PC-3 (cell line): ENCODE results near the gene KRTAP10-7. TPM values are rescaled to one million over a fixed set of nuclear protein-coding genes. Genes with fewer than 3 reads are reported as not detected.

Source experiments
- ATAC-seq: fragments of 200-7000 bp; cut with Tn5 transposase; 2 replicates; pipeline ENCODE4 v1.9.1; 2020; ENCODE audit warnings: mild to moderate bottlenecking, moderate library complexity
- BruUV-seq: library from RNA; stranded (reverse); fragments of 400-500 nt; replicated peaks from 2 replicates; lab custom pipeline; 2021; lab: Mats Ljungman, UMichigan
- CTCF ChIA-PET: fragments of 300-600 bp; sonication (Branson Sonifier 250); formaldehyde crosslinking; loops from one replicate; lab custom pipeline; 2022; ENCODE audit warnings: antibody characterized with exemption; lab: Charles Lee
- POLR2A ChIA-PET: fragments of 300-600 bp; sonication (Branson Sonifier 250); formaldehyde crosslinking; loops from one replicate; lab custom pipeline; 2022; ENCODE audit warnings: antibody characterized with exemption; ENCODE audit not compliant: unreplicated experiment; lab: Charles Lee
- DNase-seq: peaks from one replicate; pipeline ENCODE4 v3.0.0-alpha.2; 2015
- H2AFZ ChIP-seq: fragments of 300-600 bp; sonication (generic); 2 replicates; pipeline ENCODE4 v1.6.0; 2016; ENCODE audit warnings: antibody characterized with exemption, low read length
- H3F3A ChIP-seq: fragments of 300-600 bp; sonication (generic); one replicate; pipeline ENCODE4 v1.6.0; 2017; ENCODE audit warnings: antibody characterized with exemption, low read length, control low read depth, mild to moderate bottlenecking; ENCODE audit not compliant: unreplicated experiment
- H3K27ac ChIP-seq: fragments of 300-600 bp; sonication (generic); 2 replicates; pipeline ENCODE4 v1.5.1; 2016; ENCODE audit warnings: mild to moderate bottlenecking, low read length
- H3K27me3 ChIP-seq: fragments of 300-600 bp; sonication (generic); 2 replicates; pipeline ENCODE4 v1.6.1; 2016; ENCODE audit warnings: low read length, mixed read lengths
- H3K36me3 ChIP-seq: fragments of 300-600 bp; sonication (generic); 2 replicates; pipeline ENCODE4 v1.6.1; 2016; ENCODE audit warnings: low read depth, mixed run types, low read length, mixed read lengths
- H3K4me1 ChIP-seq: fragments of 300-600 bp; sonication (generic); 2 replicates; pipeline ENCODE4 v1.5.1; 2016; ENCODE audit warnings: low read length; ENCODE audit not compliant: insufficient read depth
- H3K4me2 ChIP-seq: fragments of 300-600 bp; sonication (generic); 2 replicates; pipeline ENCODE4 v1.6.0; 2016; ENCODE audit warnings: low read length
- H3K4me3 ChIP-seq: fragments of 300-600 bp; sonication (generic); 2 replicates; pipeline ENCODE4 v1.5.1; 2016; ENCODE audit warnings: mild to moderate bottlenecking, low read length, mixed read lengths
- H3K79me2 ChIP-seq: fragments of 300-600 bp; sonication (generic); 2 replicates; pipeline ENCODE4 v1.6.1; 2017; ENCODE audit warnings: low read length, mixed read lengths
- H3K9ac ChIP-seq: fragments of 300-600 bp; sonication (generic); 2 replicates; pipeline ENCODE4 v1.6.0; 2016; ENCODE audit warnings: mild to moderate bottlenecking, low read length
- H3K9me2 ChIP-seq: fragments of 300-600 bp; sonication (generic); replicated peaks from 2 replicates; pipeline ENCODE4 v1.6.1; 2016; ENCODE audit warnings: mixed run types, low read length, mixed read lengths
- H3K9me3 ChIP-seq: fragments of 300-600 bp; sonication (generic); 2 replicates; pipeline ENCODE4 v1.6.1; 2016; ENCODE audit warnings: low read length, mixed read lengths
- H4K20me1 ChIP-seq: fragments of 300-600 bp; sonication (generic); 2 replicates; pipeline ENCODE4 v1.6.1; 2016; ENCODE audit warnings: low read length, mixed read lengths
- EZH2 ChIP-seq: fragments of 300-600 bp; sonication (generic); IDR thresholded peaks from one replicate; pipeline ENCODE4 v1.6.1; 2017; ENCODE audit warnings: antibody characterized with exemption, mild to moderate bottlenecking, low read length; ENCODE audit not compliant: unreplicated experiment
- EZH2phosphoT487 ChIP-seq: fragments of 300-600 bp; sonication (generic); IDR thresholded peaks from 2 replicates; pipeline ENCODE4 v1.6.1; 2018; ENCODE audit warnings: mild to moderate bottlenecking, antibody characterized with exemption, low read length, borderline replicate concordance
- intact Hi-C: fragments of 100-400 bp; cut with micrococcal nuclease; formaldehyde crosslinking; loops from 2 replicates; pipeline ENCODE4 v1.9.0; 2023
- total RNA-seq: library from RNA; depleted of rRNA; stranded (reverse); fragments of >200 nt; gene quantifications from 2 replicates; pipeline ENCODE4 v1.2.3, GENCODE V29; 2014; rRNA removed
- TF ChIP-seq, protein P1 (sequence below): fragments of 300-600 bp; sonication (generic); conservative IDR thresholded peaks from 2 replicates; pipeline ENCODE4 v1.5.1; 2017; ENCODE audit warnings: antibody characterized with exemption, low read depth, mild to moderate bottlenecking, low read length

KRTAP10-7 gene
- total RNA-seq, 1 experiment from 2014 or later = not detected

DNA sequence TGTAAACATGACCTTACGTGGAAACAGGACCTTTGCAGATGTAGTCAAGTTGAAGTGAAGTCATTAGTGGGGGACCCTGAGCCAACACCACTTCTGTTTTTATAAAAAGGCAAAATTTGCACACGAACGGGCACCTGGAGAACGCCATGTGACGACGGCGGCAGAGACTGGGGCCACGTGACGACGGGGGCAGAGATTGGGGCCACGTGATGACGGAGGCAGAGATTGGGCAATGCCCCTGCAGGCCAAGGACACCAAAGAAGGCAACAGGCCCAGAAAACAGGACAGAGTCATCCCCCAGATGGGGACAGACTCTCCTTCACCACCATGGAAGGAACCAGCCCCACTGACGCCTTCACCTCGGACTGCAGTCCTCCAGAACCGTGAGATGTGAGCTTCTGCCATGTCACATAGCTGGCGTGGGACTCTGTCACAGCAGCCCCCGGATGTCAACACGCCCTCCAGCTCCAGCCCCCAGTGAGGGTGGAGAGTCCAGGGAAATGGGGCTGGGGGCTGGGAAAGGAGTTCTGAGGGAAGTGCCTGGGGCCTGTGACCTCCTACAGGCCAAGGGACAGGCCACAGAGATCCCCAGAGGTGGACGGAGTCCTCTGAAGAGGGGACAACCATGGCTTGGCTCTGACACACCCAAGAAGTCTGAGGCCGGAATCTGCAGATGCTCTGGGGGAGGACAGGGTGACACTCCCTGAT, 50.0 kb downstream of the KRTAP10-7 start:
- Histone ChIP-seq H3K27ac (no peak overlapping the region), H3K9me2 (no peaks in the 10 kb centered on the region), H2AFZ (no peak overlapping the region), H3K9ac (no peak overlapping the region), H3K9me3 (no peaks in the 10 kb centered on the region), H3K4me3 (no peak overlapping the region), H3K36me3 (no peaks in the 10 kb centered on the region), H3K79me2 (no peaks in the 10 kb centered on the region), H3K27me3 (no peaks in the 10 kb centered on the region), H3K4me1 (no peaks in the 10 kb centered on the region), H3F3A (no peaks in the 10 kb centered on the region), H3K4me2 (no peak overlapping the region), H4K20me1 (no peaks in the 10 kb centered on the region)
- POLR2A ChIA-PET = no interaction called here
- CTCF ChIA-PET = no interaction called here
- TF ChIP-seq EZH2 (no peak), EZH2phosphoT487 (no peak)
- TF ChIP-seq, protein P1, sequence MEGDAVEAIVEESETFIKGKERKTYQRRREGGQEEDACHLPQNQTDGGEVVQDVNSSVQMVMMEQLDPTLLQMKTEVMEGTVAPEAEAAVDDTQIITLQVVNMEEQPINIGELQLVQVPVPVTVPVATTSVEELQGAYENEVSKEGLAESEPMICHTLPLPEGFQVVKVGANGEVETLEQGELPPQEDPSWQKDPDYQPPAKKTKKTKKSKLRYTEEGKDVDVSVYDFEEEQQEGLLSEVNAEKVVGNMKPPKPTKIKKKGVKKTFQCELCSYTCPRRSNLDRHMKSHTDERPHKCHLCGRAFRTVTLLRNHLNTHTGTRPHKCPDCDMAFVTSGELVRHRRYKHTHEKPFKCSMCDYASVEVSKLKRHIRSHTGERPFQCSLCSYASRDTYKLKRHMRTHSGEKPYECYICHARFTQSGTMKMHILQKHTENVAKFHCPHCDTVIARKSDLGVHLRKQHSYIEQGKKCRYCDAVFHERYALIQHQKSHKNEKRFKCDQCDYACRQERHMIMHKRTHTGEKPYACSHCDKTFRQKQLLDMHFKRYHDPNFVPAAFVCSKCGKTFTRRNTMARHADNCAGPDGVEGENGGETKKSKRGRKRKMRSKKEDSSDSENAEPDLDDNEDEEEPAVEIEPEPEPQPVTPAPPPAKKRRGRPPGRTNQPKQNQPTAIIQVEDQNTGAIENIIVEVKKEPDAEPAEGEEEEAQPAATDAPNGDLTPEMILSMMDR = no peak
- ATAC-seq (no peak), DNase-seq (no peak)
- BruUV-seq = no TSS peak
- intact Hi-C loops = no loop called here

DNA sequence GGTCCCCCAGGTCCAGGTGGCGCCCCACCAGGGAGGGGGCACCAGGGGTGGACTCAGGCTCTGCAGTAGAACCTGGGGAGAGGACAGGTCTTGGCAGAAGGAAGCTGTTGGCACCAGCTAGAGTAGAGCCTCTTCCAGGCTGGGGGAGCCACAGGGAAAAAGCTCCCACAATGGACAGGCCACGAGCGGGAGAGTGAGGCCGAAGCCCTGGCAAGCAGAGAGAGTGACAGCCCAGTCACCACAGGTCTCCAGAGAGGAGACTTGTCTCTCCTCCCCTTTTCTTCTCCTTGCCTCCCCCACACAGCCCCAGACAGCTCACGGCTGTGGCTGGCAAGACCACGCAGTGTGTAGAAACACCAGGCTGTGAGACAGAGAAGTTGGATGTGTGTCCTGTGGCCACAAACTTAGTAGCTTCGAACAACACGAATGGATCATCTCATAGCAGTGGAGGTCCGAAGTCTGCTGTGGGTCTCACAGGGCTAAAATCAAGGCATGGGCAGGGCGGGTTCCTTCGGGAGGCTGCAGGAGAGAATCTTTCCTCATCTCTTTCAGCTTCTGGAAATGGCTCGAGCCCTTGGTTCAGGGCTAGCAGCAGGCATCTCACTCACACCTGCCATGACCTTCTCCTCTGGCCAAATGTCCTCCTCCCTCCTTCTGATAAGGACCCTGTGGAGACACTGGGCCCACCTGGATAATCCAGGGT, 50.7 kb downstream of the KRTAP10-7 start:
- ChIA-PET POLR2A (no interaction called here), CTCF (no interaction called here)
- H3K4me1 ChIP-seq = no peaks in the 10 kb centered on the region
- TF ChIP-seq EZH2phosphoT487 (no peak), EZH2 (no peak)
- TF ChIP-seq, protein P1 = no peak
- no peaks in the 10 kb centered on the region for H4K20me1 ChIP-seq
- no peaks in the 10 kb centered on the region for H3F3A ChIP-seq
- no peaks in the 10 kb centered on the region for H3K9me3 ChIP-seq
- ATAC-seq = no peak
- intact Hi-C loops = no loop called here
- H3K27ac ChIP-seq = no peak overlapping the region
- DNase-seq = no peak
- BruUV-seq = no TSS peak
- no peaks in the 10 kb centered on the region for H3K79me2 ChIP-seq
- H2AFZ ChIP-seq = no peak overlapping the region
- H3K4me3 ChIP-seq = no peak overlapping the region
- no peaks in the 10 kb centered on the region for H3K9me2 ChIP-seq
- no peaks in the 10 kb centered on the region for H3K36me3 ChIP-seq
- H3K27me3 ChIP-seq = no peaks in the 10 kb centered on the region
- no peak overlapping the region for H3K9ac ChIP-seq
- H3K4me2 ChIP-seq = no peak overlapping the region

Other genes starting within 250 kb of the KRTAP10-7 start
- gene TRPM2, start 247.0 kb upstream of the KRTAP10-7 start, total RNA-seq = 48.3 and 50.0 TPM in 2 replicates
- gene LRRC3, start 145.1 kb upstream of the KRTAP10-7 start, total RNA-seq = 3.1 and 4.1 TPM in 2 replicates
- gene KRTAP10-1, start 60.4 kb upstream of the KRTAP10-7 start, total RNA-seq = not detected in 2 replicates
- gene KRTAP10-2, start 49.1 kb upstream of the KRTAP10-7 start, total RNA-seq = not detected in 2 replicates
- not detected in 2 replicates for gene KRTAP10-3, start 41.8 kb upstream of the KRTAP10-7 start, total RNA-seq
- not detected in 2 replicates for gene KRTAP10-4, start 26.9 kb upstream of the KRTAP10-7 start, total RNA-seq
- gene KRTAP10-5, start 20.0 kb upstream of the KRTAP10-7 start, total RNA-seq = 0.98 TPM in 1 of 2 replicates, not detected in the other
- gene KRTAP10-6, start 8.1 kb upstream of the KRTAP10-7 start, total RNA-seq = not detected in 2 replicates
- gene KRTAP10-8, start 11.5 kb downstream of the KRTAP10-7 start, total RNA-seq = not detected in 2 replicates
- not detected in 2 replicates for gene KRTAP10-9, start 26.5 kb downstream of the KRTAP10-7 start, total RNA-seq
- not detected in 2 replicates for gene KRTAP10-10, start 36.8 kb downstream of the KRTAP10-7 start, total RNA-seq
- gene KRTAP10-11, start 45.8 kb downstream of the KRTAP10-7 start, total RNA-seq = not detected in 2 replicates
- not detected in 2 replicates for gene KRTAP12-4, start 54.1 kb downstream of the KRTAP10-7 start, total RNA-seq
- gene KRTAP12-3, start 57.3 kb downstream of the KRTAP10-7 start, total RNA-seq = not detected in 2 replicates
- gene KRTAP12-2, start 66.3 kb downstream of the KRTAP10-7 start, total RNA-seq = not detected in 2 replicates
- 0.62 and 0.86 TPM in 2 replicates for gene KRTAP12-1, start 81.6 kb downstream of the KRTAP10-7 start, total RNA-seq
- not detected in 2 replicates for gene KRTAP10-12, start 96.6 kb downstream of the KRTAP10-7 start, total RNA-seq
- 2.1 and 3.2 TPM in 2 replicates for gene TSPEAR, start 111.0 kb downstream of the KRTAP10-7 start, total RNA-seq
- gene UBE2G2, start 201.2 kb downstream of the KRTAP10-7 start, total RNA-seq = 159 and 189 TPM in 2 replicates
- gene SUMO3, start 217.5 kb downstream of the KRTAP10-7 start, total RNA-seq = 242 and 290 TPM in 2 replicates